HG03045 (cell line): ENCODE results near the gene TBXAS1.

ENCODE experiments used
- ATAC-seq: cut with Tn5 transposase; IDR thresholded peaks from one replicate; pipeline ENCODE4 v1.9.1; 2021; ENCODE audit warnings: mild to moderate bottlenecking, moderate library complexity; ENCODE audit not compliant: unreplicated experiment

The TBXAS1 gene

DNA sequence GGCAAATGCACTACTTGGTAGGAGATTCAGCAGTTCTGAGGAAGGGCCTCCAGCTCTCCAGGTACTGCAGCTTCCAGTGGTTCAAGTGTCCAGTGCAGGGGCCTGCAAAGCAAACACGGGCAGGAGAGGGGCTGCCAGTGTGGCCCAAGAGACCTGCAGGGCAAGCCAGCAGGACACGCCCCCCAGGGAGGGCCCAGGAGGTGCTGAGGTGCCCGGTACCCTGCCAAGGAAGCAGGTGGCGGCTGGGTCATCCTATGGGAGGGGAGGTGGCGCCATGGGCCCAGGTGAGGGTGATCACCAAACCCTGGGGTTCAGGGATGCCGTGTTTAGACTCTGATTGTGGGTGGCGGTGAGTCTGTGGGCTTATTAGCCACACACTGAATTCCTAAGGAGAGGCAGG is 188.0 kb downstream of the TBXAS1 start:
- ATAC-seq, result no peak

DNA sequence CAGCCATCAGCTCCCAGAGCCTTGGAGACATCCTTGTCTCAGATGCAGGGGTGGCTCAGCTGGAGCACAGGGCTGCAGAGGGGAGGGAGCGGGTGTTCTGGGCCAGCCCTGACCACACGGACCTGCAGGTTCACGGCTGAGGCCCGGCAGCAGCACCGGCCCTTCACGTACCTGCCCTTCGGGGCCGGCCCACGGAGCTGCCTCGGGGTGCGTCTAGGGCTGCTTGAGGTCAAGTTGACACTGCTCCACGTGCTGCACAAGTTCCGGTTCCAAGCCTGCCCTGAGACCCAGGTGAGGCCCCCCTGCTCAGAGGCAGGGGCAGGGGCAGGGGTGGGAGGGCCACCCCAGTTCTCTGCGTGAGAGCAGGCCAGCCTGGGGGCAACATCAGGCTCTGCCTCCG is 188.5 kb downstream of the TBXAS1 start:
- no peak for ATAC-seq

DNA sequence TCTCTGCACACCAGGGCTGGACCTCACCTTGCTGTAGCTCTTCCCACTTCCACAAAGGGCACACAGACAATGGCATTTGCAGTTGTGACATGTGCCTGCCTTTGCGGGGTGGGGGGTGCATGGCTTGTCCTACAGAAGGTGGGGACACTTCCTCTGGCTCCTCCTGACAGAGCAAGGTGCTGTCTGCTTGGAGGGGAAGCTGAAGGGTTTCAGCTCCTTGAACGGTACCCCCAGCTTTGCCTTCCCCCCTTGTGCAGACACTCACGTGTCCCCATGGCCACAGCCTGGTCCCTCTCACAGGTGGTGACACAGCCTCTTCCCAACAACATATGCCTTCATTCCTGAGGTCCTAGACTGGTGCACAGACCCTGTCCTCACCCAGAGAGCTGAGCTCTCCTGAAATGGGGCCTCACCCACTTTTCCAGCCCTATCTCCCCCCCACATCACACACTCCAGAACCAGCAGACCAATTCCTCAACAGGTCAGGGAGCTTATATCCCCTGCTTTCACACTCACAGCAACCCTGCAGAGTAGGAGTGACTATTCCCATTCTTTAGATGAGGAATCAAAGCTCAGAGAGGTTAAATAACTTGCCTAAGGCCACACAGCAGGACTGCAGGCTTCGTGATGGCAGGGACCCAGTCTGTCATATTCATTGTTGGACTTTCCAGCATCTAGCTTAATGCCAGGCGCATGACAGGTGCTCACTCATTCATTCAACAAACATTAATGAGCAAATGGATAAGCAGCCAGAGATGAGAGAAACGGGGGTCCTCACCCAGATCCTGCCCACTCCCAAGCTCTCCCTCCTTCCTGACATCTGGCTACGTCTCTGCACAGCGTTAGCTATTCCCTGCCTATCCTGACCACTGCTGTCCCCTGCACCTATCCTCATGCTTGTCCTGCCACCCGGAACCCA is 189.3 kb downstream of the TBXAS1 start:
- no peak for ATAC-seq

DNA sequence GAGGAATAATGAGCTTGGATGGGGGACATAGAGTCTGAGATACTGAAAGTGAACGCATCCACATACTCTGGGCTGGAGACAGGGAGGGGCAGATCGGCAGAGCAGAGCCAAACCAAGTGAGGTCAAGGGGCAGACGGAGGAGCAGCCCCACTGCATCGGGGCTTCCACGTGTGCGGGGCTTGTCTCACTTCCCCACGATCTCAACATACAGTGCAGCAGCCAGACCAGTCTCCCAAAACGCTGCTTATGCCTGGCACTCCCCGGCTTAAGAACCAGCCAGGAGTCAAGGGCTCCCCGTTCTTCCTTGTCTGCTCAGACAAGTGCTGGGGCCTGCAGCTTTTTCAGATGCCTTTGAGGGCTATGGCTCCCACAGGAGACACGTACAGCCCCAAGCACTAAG is 190.1 kb downstream of the TBXAS1 start:
- ATAC-seq, result no peak

DNA sequence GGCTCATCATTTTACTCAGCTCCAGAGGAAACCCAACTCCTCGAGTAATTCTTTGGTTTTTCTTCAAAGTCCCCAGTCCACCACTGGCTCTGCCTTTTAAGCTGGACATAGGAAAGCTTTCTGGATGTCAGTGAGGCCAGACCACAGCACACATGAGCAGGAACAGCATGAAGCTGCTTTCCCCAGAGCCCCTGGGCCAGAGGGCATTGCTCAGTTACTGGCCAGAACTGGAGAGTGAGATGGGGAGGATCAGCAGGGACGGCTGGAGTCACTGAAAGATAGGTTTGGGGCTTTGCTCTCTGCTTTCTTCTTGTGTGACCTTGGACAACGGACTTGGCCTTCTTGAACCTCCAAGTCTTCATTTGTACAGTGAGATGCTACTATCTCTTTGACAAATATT is 190.5 kb downstream of the TBXAS1 start:
- no peak for ATAC-seq

DNA sequence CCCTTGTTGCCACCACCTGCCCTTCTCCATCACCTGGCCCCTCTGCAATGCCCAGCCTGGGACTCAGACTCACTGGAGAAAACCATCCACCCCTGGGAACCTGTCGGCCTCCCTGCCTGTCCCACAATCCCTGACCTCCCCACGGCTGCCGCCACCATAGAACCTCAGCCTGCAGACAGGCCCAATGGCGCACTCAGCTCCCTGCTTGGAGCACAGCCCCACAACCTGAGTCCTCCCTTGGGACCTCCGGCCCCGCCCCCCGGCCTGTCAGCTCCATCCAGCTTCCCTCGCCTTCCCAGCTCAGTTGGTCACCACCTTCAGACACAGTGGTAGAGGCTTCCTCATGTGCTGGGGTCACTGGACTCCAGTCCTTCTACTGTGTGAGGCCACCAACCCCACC is 192.5 kb downstream of the TBXAS1 start:
- ATAC-seq, result no peak

DNA sequence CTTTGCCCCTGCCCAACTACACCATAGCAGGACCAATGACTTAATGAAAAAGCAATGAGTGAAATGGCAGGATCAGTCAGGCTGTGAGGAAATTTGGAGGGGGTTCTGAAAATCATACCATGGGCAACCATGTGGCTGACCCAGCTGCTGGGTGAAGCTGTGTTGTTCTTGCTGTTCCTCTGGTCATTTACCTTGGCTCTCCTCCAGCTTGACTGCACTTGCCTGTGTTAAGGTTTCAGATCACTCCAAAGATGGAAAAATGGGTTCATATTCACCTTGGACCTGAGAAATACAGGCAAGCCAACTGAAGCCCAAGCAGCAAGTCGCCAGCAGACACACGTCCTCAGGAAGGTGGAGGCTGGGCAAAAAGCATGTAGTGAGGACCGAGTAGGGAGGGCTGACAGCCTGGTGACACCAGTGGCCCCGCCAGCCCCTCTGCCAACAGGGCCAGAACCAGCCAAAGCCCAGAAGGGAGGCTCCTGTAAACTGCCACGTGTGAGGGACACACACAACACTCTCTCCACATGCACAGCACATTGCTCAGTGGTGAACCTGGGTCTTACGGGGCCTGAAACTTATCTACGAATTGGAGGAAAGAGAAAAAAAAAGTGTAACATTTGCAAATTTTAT is 193.6 kb downstream of the TBXAS1 start:
- ATAC-seq, result no peak

DNA sequence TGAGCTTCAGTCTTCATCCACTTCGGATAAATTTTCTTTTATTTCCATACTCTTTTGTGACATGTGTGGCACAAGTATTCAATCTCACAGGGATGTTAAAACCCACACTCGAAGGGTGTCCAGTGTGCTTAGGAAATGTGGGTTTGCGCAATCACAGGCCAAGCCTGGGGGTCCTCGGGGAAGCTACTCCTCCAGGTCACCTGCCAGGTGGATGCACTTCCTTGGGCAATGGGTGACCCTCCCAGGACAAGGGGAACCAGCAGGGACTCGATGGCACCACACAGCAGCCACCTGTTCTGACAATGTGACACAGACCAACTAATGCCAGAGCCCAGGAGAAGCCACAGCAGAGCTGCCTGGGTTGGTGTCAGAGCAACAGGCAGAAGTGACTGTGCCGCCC is 194.7 kb downstream of the TBXAS1 start:
- ATAC-seq, result no peak

DNA sequence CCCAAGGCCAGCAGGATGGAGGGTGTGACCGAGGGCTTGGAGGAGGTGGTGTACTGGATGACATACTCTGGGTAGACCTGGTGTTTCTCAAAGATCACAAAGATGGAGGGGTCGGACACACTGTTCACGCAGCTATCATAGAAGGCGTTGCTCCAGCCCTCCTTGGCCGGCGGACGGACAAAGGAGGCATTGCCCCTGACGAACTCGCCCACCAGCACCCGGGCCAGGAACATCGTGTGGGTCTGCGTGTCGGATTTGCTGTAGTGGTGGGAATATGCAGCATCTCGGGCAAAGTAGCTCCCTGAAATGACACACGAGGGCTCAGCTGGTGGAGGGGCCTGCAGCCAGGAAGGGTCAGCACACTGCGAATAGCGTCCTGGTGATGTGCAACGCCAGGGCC is 195.5 kb downstream of the TBXAS1 start:
- ATAC-seq, result no peak

DNA sequence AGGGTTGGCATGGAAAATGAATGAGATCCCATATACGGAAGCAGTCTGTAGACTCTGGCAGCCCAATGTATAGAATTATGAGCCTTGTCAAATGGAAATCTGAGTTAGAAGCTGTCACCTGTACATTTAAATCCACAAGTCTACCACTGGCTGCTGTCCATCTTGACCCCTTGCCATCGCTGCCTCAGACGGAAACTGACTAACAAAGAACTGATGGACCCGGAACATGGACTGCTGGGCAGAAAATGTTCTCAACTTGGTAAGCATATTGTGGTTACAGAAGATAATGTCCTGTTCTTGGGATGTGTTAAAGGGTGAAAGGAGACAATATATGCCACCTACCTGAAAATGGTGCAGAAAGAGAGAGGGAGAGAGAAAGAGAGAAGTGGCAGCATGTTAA is 196.2 kb downstream of the TBXAS1 start:
- no peak for ATAC-seq

DNA sequence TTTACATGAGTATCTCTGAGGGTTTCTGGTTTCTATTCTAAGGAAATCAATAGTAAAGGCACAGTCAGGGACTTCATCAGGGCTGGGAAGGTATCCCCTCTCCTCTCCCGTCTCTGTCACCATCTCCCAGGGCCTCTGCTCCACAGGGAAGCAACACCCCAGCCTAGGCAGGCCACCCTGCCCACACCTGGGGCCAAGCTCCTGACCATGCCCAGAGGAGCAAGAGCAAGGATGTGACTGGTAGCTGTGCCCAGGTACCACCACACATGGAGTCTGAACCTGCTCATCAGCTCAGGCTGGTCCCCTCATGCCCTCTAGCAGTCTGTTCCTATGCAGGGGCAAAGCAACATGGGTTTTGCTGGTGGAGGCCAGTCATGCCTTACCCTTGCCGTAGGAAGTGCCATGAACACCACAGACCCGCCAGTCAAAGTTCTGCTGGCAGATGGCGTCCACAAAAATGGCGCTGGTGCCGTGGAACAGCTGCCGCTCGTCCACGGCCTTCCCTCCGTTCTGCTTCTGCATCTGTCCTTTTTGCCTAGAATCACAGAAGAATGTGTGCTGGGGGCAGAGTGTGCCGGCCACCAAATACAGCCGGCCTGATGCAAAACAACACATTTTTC is 196.9 kb downstream of the TBXAS1 start:
- ATAC-seq, result no peak

DNA sequence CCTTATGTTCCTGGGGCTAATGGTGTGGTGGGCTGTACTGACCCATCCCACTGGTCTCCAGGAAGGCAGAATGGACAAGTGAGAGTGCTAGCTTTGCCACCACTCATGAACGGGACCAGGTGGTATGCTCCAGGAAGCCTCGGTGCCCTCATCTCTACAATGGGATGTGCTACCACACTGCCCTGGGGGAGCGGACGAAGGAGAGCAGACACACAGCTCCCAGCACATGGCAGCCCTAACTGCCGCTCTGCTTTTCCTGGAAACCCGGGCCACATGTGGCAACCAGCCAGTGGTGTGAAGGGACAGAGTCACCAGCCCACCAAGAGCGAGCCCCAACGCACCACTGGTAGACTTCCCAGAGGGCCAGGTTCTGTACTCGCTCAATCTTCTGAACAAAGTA is 197.9 kb downstream of the TBXAS1 start:
- no peak for ATAC-seq

DNA sequence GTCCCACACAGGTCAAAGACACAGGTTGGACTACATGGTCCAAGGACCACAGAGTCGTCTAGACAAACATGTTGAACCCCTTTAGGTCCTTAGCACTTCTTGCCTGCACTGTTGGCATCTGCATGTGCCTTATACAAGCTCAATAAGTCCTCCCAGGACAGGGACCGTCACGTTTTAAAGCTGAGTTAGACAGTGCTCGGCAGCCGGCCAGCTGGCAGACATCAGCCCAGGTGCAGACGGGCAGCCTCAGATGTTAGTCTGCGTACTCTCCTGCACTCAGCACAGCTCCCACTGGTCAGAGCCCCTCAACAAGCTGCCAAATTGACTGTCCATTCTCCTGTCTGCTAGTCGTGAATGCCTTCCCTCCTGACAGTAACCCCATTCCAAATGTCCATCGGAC is 198.8 kb downstream of the TBXAS1 start:
- no peak for ATAC-seq

DNA sequence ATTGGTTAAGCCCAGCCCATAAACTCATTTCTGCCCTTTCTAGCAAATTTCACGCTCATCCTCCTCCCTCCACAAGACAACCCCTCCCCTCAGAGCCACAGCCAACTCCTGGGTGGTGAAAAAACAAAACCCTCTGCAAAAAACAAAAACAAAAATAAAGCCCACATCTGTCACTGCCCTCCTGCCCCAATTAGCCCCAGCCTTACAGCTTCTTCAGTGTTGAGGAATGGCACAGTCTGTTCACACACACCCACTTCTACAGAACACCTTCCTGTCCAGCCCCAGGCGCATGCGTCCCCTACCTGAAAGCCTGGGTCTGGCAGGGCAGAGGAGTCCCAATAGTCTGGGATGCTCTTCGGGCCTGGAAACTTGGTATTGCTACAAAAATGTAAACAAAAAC is 199.2 kb downstream of the TBXAS1 start:
- ATAC-seq, result no peak

DNA sequence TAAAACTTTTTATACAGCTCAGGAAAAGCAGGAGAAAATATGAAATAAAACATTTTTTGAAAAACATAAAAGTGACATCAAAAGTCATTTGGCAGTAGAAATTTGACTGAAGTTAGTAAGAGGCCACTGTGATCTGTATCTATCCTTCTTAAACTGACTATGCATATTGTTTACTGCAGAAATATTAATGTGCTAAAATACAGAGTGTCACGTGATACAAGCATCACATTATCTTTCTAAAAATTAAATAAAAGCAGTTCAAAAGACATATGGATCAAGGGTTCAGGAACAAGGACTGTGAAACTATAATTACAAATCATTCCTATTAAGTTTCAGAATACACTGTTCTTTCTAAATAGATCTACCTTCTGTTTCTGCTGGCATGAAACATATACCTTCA is 200.0 kb downstream of the TBXAS1 start:
- no peak for ATAC-seq

DNA sequence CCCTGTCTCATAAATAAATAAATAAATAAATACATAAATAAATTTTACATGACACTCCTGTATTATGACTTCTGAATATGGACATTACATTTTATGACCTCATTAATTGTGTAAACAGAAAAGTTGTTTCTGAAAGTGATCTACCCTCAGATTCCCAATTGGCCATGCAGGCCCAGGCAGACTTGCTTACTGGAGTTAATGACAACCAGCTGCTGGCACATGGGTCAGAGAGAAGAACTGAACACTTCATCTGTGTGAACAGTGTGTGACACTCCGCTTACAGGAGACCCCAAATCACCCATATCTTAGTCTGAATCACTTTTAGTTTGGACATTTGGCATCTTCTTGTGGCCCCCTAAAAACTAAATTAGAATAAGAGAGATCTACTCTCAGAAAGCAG is 202.3 kb downstream of the TBXAS1 start:
- ATAC-seq, result no peak

DNA sequence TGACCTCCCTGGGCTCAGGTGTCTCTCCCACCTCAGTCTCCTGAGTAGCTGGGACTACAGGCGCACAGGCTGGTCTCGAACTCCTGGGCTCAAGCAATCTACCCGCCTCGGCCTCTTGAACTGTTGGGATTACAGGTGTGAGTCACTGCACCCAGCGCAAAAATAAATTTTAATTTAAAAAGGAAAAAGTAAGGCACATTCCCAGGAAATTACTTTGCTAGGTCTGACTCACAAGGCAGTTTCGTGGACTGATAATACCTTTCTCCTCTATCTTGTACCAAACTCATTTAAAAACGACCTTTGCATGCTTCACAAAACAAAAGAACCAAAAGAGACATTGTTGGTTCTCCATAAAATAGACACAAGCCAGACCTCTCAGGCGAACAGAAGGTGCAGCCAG is 204.0 kb downstream of the TBXAS1 start:
- ATAC-seq, result no peak

DNA sequence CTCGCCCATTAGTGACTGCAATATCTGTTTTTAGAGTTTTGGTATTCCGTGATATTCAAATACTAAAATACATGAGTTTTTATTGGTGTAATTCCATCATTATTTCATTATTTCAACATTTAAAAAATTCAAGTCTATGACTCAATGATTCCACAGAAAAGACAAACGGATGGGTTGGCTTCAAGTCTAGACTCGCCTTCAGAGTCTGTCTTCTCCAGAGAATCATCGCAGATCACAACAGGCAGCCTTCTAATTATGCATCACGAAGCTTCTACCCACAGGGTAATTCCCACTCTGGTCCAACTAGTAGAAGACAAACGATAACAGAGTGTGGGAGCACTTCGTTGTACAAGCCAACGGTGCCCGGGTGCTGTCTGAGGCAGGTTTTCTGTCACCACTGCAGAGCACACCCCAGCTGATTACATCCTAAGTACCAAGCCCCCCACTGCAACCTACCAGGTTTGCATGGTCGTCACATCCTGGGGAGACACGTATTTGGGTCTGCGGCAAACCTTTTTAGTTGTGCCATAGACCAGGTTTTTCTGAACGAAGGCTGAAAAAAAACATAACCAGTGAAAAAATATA is 204.8 kb downstream of the TBXAS1 start:
- ATAC-seq, result no peak

DNA sequence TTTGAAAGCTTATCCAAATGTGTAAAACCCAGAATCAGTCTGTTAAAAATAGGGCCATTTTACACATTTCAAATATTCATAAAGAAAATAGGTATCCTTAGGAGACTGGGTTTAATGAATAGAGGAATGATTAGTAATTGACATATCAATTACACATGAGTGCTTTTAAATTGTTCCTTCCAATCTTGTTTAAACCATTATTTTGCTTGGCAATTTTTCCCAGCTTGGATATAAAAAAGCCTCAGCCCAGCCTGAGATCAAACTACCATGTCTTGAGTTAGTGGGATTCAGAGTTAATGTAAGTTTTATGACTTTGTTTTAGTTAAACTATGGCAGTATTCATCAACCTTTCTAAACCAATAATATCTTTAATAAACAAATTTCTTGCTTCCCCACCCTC is 205.4 kb downstream of the TBXAS1 start:
- no peak for ATAC-seq

DNA sequence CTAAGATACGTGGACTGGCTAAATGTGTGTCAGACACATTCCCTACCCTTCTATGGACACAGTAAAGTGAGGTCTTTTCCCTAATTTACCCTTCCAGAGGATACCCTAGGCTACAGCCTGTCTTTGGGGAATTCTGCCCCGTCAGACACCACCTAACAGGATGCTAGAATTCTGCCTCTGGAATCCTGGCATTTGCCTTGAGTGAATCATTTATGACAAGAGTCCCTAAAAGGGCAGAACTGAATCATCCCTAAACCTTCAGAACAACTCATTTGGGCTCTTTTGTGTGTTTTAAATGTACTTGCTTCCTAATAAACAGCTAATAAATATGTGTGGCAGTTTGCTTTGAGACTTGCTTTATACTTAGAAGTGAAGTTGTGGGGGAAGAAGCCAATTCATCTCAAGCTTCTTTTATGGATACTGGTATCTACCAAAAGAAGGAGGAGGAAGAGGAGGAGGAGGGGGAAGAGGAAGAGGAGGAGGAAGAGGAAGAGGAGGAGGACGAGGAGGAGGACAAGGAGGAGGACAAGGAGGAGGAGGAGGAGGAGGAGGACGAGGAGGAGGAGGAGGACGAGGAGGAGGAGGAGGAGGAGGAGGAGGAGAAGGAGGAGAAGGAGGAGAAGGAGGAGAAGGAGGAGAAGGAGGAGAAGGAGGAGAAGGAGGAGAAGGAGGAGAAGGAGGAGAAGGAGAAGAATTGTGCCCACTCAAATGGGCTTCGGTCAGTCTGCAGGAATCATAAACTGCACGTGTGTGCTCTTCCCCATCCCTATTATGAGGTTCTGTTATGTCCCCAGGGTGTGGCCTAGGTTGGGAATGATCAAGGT is 206.5 kb downstream of the TBXAS1 start:
- no peak for ATAC-seq
